Measurements from ENCODE around the gene GTF3C2.
A peak's percentile ranks its signal among the peaks of the same experiment; 100 is the strongest.
"Not testable (repeated sequence)": the region's sequence is repeated elsewhere in the genome, so short reads cannot be mapped to it uniquely, and the experiment has no call there.

The GTF3C2 gene

GRCh38 chr2:27353386-27353761 lies 3.2 kb downstream of the GTF3C2 start:
- H3K27me3 Mint-ChIP-seq, H3K36me3 Mint-ChIP-seq, H3K27ac Mint-ChIP-seq, H3K9me3 Mint-ChIP-seq, H3K4me3 Mint-ChIP-seq: not testable (repeated sequence)
- peaks cover 67% of the 10 kb centered on the region for H3K4me1 Mint-ChIP-seq

- peak overlapping the region; percentile 12 for H3K4me3 Mint-ChIP-seq
- peaks cover 68% of the 10 kb centered on the region for H3K4me1 Mint-ChIP-seq
- H3K36me3 Mint-ChIP-seq: peaks cover 5% of the 10 kb centered on the region
- H3K9me3 Mint-ChIP-seq: no peaks in the 10 kb centered on the region
- peak overlapping the region; percentile 31 for H3K27ac Mint-ChIP-seq
- no peaks in the 10 kb centered on the region for H3K27me3 Mint-ChIP-seq
Measured at GRCh38 chr2:27351802-27352598, 4.6 kb downstream of the GTF3C2 start.

- H3K36me3 Mint-ChIP-seq: peaks cover 2% of the 10 kb centered on the region
- H3K4me1 Mint-ChIP-seq: peaks cover 63% of the 10 kb centered on the region
- no peaks in the 10 kb centered on the region for H3K27me3 Mint-ChIP-seq
- no peak overlapping the region for H3K4me3 Mint-ChIP-seq
- H3K9me3 Mint-ChIP-seq: no peaks in the 10 kb centered on the region
- no peak overlapping the region for H3K27ac Mint-ChIP-seq
Measured at GRCh38 chr2:27350106-27350693, 6.4 kb downstream of the GTF3C2 start.

- no peak overlapping the region for H3K27ac Mint-ChIP-seq
- peaks cover 43% of the 10 kb centered on the region for H3K4me1 Mint-ChIP-seq
- H3K4me3 Mint-ChIP-seq: no peak overlapping the region
- H3K9me3 Mint-ChIP-seq: no peaks in the 10 kb centered on the region
- H3K27me3 Mint-ChIP-seq: no peaks in the 10 kb centered on the region
- peaks cover 3% of the 10 kb centered on the region for H3K36me3 Mint-ChIP-seq
Measured at GRCh38 chr2:27347641-27348040, 8.9 kb downstream of the GTF3C2 start.

GRCh38 chr2:27336173-27336572 lies 20.4 kb downstream of the GTF3C2 start:
- peaks cover 5% of the 10 kb centered on the region for H3K36me3 Mint-ChIP-seq

GRCh38 chr2:27335311-27335710 lies 21.3 kb downstream of the GTF3C2 start:
- Mint-ChIP-seq H3K9me3 (no peaks in the 10 kb centered on the region), H3K27me3 (no peaks in the 10 kb centered on the region), H3K27ac (peak overlapping the region; percentile 66), H3K4me1 (no peaks in the 10 kb centered on the region), H3K4me3 (no peak overlapping the region), H3K36me3 (peaks cover 6% of the 10 kb centered on the region)

More at GRCh38 chr2:27336173-27336572, 20.4 kb downstream of the GTF3C2 start:
- no peaks in the 10 kb centered on the region for H3K27me3 Mint-ChIP-seq
- H3K4me1 Mint-ChIP-seq: no peaks in the 10 kb centered on the region
- no peak overlapping the region for H3K27ac Mint-ChIP-seq
- no peak overlapping the region for H3K4me3 Mint-ChIP-seq
- no peaks in the 10 kb centered on the region for H3K9me3 Mint-ChIP-seq

- H3K9me3 Mint-ChIP-seq: no peaks in the 10 kb centered on the region
- H3K27me3 Mint-ChIP-seq: no peaks in the 10 kb centered on the region
- H3K27ac Mint-ChIP-seq: peak overlapping the region; percentile 19
- peaks cover 18% of the 10 kb centered on the region for H3K4me1 Mint-ChIP-seq
- peaks cover 14% of the 10 kb centered on the region for H3K36me3 Mint-ChIP-seq
- H3K4me3 Mint-ChIP-seq: peak overlapping the region; percentile 55
Measured at GRCh38 chr2:27324720-27325119, 31.8 kb downstream of the GTF3C2 start.

GRCh38 chr2:27323596-27324285 lies 32.8 kb downstream of the GTF3C2 start:
- H3K4me3 Mint-ChIP-seq: peak overlapping the region; percentile 99
- H3K36me3 Mint-ChIP-seq: peaks cover 16% of the 10 kb centered on the region
- no peaks in the 10 kb centered on the region for H3K9me3 Mint-ChIP-seq
- peaks cover 18% of the 10 kb centered on the region for H3K4me1 Mint-ChIP-seq
- no peaks in the 10 kb centered on the region for H3K27me3 Mint-ChIP-seq
- peak overlapping the region; percentile 99 for H3K27ac Mint-ChIP-seq

- Mint-ChIP-seq H3K4me1 (peaks cover 18% of the 10 kb centered on the region), H3K4me3 (peak within 1 kb of the TSS; percentile 99), H3K36me3 (peaks cover 16% of the 10 kb centered on the region), H3K27me3 (no peaks in the 10 kb centered on the region), H3K9me3 (no peaks in the 10 kb centered on the region), H3K27ac (peak within 1 kb of the TSS; percentile 99)
Measured at GRCh38 chr2:27322766-27323595, 33.6 kb downstream of the GTF3C2 start, which contains the start of gene MPV17. TSS of gene MPV17 (minus strand) at chr2:27323097. CDS start at chr2:27322517, 580 bp downstream.

GRCh38 chr2:27322301-27322765 lies 34.2 kb downstream of the GTF3C2 start:
- H3K9me3 Mint-ChIP-seq: no peaks in the 10 kb centered on the region
- peaks cover 16% of the 10 kb centered on the region for H3K36me3 Mint-ChIP-seq
- no peaks in the 10 kb centered on the region for H3K27me3 Mint-ChIP-seq
- peak overlapping the region; percentile 99 for H3K27ac Mint-ChIP-seq
- H3K4me3 Mint-ChIP-seq: peak overlapping the region; percentile 99
- peaks cover 18% of the 10 kb centered on the region for H3K4me1 Mint-ChIP-seq

- no peaks in the 10 kb centered on the region for H3K27me3 Mint-ChIP-seq
- H3K36me3 Mint-ChIP-seq: peaks cover 9% of the 10 kb centered on the region
- H3K4me1 Mint-ChIP-seq: peaks cover 18% of the 10 kb centered on the region
- no peaks in the 10 kb centered on the region for H3K9me3 Mint-ChIP-seq
- peak overlapping the region; percentile 23 for H3K4me3 Mint-ChIP-seq
- no peak overlapping the region for H3K27ac Mint-ChIP-seq
Measured at GRCh38 chr2:27320958-27321543, 35.5 kb downstream of the GTF3C2 start.

GRCh38 chr2:27319839-27320238 lies 36.7 kb downstream of the GTF3C2 start:
- H3K36me3 Mint-ChIP-seq, H3K4me3 Mint-ChIP-seq, H3K27ac Mint-ChIP-seq, H3K27me3 Mint-ChIP-seq, H3K9me3 Mint-ChIP-seq: not testable (repeated sequence)
- H3K4me1 Mint-ChIP-seq: peaks cover 18% of the 10 kb centered on the region

- Mint-ChIP-seq H3K27ac (no peak overlapping the region), H3K27me3 (no peaks in the 10 kb centered on the region), H3K36me3 (peaks cover 5% of the 10 kb centered on the region), H3K4me3 (no peak overlapping the region), H3K4me1 (peaks cover 6% of the 10 kb centered on the region), H3K9me3 (no peaks in the 10 kb centered on the region)
Measured at GRCh38 chr2:27316655-27317412, 39.7 kb downstream of the GTF3C2 start.

- H3K27me3 Mint-ChIP-seq: no peaks in the 10 kb centered on the region
- no peak overlapping the region for H3K27ac Mint-ChIP-seq
- H3K36me3 Mint-ChIP-seq: peaks cover 8% of the 10 kb centered on the region
Measured at GRCh38 chr2:27315122-27315521, 41.4 kb downstream of the GTF3C2 start.

More at GRCh38 chr2:27315122-27315521, 41.4 kb downstream of the GTF3C2 start:
- H3K4me1 Mint-ChIP-seq: no peaks in the 10 kb centered on the region
- H3K4me3 Mint-ChIP-seq: no peak overlapping the region
- no peaks in the 10 kb centered on the region for H3K9me3 Mint-ChIP-seq
